ENCODE results near the gene VAMP4.
"Not testable (repeated sequence)": the region's sequence is repeated elsewhere in the genome, so short reads cannot be mapped to it uniquely, and the experiment has no call there.

Gene VAMP4

DNA sequence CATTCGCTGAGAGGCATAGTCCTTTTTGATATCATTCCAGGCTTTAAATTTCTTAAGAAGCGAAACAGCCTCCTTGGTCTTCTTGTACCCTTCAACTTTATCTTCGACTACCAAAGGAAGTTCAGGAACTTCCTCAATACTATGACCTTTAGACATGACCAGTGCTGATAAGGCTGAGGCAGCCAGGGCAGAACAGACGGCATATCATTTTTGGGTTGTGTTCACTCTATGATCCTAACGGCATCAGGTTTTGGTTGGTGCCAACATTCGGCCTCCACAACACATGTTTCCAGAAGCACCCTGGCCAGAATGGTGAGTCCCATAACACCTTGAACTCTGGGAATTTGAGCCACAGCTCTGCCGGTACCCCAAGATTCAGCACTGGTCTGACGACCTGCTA lies 58.0 kb downstream of the VAMP4 start:
- no peak for DNase-seq

DNA sequence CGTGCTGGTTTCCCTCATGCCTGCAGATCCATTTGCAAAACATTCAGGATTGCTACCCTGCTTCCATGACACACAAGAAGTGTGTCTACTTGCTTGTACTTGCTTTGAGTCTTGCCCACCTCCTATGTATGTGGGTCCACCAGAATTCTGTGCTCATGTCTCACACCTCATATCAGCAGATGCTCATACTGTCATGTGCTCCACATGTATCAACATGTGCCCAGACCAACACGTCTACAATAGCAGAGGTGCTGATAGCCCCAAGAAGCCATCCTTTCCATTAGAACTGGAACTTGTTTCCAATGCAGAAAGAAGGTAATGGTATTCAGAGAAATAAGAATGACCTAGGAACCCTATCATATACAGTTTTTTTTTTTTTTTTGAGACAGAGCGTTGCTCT lies 61.5 kb downstream of the VAMP4 start:
- no peak for DNase-seq

DNA sequence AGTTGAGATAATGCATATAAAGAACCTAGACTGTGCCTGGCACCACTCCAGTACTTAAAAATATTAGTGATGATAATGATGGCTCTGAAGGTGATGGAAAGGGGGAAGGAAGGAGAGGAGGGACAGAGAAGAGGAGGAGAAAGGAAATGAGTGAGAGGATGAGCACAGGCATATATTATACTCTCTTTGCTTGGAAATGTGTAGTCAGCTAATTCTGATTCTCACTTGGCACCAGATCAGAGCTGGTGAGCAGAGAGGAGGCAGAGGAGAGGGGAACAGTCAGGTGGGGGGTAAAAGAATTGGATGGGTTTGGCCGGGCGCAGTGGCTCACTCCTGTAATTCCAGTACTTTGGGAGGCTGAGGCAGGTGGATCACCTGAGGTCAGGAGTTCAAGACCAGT lies 65.0 kb downstream of the VAMP4 start:
- no peak for DNase-seq

DNA sequence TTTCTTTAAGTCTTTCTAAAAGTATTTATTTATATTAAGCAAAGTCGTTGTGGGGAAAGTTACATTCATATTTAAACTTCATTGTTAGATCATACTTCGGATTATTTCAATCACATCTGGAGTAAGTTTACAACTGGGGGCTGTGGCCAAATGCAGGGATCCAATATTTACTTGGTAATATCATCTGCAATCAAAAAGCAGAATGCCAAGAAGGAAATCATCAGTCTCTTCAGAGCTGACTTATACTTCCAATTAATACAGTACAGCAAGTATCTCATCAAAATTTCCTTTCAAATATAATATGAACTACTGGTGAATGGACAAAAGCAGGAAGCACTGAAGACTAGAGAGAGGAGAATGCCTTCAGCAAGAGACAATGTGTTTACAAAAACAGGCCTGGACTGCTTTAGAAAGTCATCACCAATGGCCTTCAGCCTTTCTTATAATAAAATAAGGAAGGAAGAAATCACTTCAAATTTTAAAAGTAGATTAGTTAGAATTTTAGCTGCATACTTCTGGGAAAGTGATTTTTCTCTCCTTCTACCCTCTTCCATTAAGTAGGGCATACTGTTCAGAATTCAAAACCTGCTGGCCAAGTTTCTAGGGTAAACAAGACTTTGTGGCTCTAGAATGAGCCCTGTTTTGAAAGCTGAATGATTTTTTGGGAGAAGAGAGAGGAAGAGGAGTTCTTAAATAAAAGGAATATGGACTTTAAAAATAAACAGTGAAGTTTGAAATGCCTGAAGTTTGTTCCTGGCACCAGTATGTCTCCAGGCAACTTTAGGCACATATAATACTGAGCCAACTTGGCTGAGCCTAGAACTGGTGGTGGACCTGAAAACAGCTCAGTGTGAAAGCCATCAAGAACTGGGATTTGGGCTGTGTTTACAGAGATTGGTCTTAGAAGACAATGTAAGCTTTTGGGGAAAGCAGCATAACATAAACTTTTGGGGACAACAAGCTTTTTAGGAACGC lies 67.1 kb downstream of the VAMP4 start:
- no peak for DNase-seq

DNA sequence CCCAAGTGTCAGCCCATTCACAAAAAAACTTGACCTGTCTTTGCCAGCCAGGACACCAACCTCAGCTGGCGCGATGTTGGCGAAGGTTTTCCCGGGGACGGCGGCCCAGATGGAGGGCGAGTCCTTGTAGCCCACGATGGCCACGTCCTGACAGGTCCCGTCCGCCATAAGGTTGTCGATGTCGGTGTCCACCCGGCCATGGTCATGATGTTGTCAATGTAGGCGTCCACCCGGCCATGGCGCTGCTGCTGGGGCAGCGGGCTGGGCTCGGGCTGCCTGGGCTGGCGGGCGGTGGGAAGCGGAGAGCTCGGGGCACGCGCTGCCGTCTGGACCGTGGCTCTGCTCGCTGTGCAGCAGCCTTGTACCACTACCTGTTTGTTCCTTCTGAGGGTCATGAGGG lies 71.1 kb downstream of the VAMP4 start:
- no peak for DNase-seq

DNA sequence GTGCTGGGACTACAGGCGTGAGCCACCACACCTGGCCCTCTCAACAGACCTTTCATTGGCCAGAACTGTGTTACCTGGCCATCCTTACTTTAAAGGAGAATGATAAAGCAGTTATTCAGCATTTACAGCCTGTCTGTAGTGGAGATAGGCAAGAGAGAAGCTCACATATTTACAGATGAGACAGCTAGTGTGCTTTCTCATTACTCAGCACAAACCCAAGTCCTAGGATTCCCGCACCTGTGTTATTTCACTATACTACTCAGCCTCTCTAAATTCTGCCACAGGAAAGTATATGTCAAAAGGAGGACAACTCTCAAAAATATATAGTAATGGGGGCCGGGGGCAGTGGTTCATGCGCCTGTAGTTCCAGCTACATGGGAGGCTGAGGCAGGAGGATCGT lies 73.5 kb downstream of the VAMP4 start:
- DNase-seq, result no peak

DNA sequence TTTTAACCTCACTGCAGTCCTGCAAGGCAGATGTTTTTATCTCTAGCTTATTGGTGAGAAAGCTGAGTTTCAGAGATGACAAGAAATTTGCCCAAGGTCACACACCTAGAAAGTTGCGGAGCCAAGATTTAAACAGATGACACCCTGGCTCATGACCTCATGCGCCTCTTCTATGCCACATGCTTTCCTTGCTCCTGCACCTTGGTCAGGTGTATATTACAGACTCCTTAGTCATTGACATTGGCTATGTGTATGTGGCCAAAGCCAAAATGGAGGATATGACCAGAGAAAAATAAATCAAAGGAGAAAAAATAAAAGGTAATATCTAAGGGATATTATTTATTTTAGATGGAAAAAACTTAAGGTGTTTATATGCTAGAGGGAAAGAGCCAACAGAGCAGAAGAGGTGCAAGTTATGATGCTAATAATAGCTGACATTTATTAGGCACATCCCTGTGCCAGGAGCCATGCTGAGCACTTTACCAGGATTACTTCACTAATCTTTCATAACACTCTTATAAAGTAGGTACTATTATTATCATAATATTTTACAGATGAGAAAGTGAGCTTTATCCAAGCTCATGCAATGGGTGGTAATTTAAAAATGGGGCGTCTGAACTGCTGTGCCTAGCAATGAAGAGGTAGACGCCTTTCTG lies 75.6 kb downstream of the VAMP4 start:
- no peak for DNase-seq

DNA sequence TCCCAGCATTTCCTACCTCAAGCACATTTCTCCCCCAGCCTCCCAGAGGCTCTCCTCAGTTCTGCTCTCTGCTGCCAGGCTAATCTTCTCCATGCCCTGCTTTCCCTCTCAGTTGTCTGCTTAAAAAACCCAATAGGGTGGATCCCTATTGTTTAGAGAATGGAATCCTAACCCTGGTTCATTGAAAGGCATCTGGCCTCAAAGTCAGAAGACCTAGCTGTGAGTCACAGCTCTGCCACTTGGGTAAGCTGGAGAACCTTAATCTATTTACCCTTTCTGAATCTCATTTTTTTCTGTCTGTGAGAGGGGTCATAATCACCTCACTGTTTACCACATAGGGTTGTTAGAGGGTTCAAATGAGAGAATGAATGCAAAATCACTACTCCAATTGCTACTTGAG lies 76.9 kb downstream of the VAMP4 start:
- no peak for DNase-seq

DNA sequence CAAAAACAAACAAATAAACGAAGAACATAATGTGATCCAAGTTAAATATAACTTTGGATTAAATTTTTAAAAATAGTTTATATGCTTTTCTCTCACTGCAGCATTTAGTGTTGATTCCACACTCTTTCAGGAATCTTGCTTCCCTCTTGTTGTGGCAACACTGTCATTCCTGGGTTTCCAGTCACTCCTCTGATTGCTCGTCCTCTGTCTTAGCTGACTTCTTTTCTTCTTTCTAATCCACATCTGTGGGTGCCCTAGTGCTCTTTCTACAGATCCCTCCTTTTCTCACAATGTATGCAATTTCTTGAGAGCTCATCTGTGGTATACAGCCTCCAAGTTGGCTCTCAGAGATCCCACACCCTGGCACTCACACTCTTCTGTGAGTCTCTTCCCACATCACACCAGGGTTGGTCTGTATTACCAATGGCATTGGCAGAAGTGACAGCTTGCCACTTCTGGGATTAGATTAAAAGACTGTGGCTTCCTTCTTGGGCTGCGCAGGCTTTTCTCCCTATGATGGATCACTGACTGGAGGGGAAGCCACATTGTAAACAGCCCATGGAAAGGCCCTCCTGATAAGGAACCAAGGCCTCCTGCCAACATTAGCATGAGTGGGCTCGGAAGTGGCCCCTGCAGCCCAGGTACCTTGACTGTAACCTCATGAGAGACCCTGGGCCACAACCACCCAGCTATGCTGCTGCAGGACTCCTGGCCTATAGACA lies 77.8 kb downstream of the VAMP4 start:
- peak; percentile 17 to 27 for DNase-seq

DNA sequence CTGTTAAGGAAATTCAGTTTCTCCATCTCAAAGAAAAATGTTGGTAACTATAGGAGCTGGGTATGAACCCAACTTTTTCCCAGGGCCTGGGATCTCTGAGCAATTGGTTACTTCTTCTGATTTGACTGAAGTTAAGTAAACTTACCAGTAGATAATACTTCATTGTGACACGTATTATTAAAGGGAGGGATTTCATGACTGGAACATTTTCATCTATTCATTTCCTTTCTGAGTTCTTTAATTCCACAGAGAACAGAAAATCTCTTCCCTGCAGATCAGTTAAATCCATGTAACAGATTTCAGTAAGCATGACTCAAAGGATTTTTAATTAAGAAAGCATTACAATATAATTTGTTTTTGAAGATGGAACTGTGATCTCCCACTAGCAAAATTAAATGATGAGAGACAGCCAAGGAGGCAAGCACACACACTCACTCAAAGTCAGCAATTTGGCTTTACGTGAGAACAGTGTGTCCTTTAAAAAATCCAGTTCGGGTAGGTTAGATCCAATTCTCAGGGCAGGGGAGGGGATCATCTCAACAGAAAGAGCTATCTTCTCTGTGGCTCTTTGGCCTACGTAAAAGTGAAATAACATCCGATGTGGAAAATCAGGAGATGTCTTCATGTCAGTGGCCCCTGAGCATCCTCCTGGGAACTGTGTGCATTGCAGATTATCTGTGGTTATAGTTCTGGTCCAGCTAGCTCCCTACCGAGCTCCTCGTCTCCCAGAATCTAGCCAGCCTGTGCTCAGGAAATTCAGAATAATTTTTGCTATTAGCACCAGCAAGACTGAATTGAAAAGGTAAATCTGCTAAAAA lies 78.6 kb downstream of the VAMP4 start:
- no peak for DNase-seq

DNA sequence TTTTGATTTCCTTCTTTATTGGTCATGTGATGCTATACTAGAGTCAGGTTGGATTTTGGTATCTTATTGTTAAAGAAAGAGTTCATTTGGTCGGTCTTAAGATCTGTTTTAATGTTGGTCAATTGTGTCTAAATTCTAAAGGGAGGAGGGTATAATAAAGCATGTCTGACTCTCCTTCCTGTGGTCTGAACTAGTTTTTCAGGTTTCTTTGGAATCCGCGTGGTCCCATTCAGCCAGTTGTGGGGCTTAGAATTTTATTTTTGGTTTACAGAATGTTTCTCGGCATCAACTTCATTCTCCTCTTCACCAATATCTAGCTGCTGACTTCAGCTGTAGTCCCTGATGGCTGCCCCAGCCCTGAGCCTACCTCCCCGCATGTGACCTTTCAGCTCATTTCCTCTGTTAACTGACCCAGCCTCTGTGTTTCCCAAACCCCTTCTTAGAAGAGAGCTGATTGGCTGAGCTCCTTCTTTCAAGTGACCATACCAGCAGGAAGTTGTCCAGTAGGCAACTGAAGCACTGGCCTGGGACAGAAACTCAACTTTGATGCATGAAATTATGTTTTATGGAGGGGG lies 80.7 kb downstream of the VAMP4 start:
- DNase-seq, result no peak

DNA sequence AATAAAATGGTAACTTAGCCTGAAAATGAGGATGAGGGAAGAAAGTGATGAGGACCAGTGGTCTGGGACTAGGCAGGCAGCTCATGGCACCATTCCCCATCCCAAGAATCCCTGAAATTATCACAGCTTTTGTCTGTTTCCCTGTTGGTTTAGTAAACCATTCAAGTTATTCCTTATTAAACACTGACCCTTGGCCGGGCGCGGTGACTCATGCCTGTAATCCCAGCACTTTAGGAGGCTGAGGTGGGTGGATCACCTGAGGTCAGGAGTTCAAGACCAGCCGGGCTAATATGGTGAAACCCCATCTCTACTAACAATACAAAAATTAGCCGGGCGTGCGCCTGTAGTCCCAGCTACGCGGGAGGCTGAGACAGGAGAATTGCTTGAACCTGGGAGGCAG lies 85.7 kb downstream of the VAMP4 start:
- DNase-seq, result not testable (repeated sequence)

DNA sequence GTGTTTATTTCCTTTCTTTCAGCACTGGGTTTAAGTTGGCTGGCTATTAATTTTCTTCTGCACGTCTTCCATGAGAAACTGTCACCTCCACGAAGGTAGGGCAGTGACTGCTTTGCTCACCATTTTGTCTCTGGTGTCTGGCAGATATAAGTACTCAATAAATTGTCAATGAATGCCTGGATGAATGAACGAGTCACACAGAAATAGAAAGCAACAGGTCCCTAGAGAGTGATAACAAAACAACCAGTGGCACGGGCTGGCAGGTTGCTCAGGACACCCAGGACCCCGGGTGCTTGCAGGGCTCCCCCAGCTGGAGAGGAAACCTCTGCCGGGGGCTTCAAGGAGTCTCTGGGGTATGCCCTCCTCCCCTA lies 86.1 kb downstream of the VAMP4 start:
- no peak for DNase-seq

DNA sequence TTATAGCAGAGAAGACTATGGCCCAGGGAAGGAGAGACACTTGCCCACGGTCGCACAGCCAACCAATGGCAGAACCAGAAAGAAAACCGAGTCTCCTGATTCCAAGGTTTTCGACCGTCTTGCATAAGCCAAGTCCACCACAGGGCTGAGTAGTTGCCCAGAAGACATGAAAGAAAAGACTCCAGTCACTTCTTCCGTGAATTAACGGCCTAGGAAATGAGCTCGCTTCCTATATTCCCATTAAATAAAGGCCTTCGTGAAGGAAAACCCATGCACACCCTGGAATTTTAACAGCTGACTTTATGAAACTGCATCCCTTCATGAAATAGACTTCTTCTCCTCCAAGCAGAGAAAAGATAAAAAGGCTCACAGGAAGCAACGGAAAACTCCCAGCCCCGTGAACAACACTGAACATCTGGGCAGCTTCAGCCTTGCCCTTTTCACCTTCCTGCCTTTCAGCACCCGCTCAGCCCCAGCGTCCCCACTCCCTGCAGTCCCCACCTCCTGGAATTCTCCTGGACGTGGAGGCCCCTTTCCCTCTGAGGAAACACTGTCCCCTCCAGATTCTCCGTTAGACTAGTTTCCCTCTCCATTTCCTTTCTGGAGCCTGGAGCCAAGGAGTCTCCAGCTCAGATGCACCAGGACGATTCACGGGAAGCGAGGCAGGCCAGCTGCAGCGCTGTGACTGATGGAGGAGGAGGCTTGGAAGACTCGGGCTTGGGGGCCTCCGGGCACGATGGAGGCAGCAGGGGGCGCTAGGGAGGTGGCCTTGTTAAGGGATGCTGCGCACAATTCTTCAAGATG lies 86.7 kb downstream of the VAMP4 start:
- no peak for DNase-seq

DNA sequence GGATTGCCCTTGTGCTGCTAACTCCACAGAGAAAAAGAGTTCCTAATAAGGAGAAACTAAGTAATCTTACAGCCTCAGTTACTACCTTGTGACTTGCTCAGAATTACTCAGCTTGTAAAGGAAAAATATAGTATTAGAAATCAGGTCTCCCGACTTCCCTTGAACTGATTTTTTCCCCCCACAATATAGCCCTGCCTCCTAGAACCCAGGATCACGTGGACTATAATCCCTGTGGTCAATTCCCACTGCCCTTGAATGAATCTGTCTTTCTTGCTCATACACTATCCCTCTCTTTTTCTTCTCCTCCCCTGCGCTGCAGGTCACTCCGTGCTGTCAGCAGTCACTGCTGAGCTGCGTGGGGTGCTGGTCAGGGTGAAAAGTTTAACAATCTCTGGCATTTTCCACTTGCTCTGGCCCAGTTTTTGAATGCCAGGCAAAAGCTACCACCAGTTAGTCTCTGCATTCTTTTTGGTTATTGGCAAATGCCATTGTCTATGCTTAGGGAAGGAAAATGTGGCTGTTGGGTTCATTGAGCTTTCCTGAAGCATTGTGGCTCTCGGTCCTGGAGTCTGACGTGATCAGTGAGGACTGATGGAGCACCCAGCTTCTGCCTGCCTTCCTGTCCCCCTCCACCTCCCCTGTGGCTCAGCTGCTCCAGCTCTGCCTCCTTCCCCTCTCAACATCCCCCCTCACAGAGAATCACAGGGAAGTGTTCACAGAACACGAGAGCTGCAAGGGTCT lies 87.5 kb downstream of the VAMP4 start:
- no peak for DNase-seq

DNA sequence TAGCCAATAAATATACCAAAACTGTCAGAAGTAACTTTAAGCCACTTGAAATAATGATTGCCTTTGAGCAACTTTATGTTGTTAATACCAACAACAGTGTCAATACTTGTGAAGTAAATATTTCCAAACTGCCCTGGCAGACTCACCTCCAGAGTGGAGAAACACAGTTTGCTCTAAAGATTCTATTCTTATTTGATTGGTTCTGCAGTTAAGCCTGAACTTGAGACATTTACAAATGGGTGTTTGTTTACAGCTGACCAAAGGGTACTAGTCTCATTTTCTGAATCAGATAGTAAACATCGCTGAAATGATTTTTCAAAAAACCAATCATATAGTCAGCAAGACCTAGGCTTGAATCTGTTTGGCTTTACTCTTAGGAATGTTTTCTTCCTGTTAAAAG lies 88.1 kb downstream of the VAMP4 start:
- no peak for DNase-seq

DNA sequence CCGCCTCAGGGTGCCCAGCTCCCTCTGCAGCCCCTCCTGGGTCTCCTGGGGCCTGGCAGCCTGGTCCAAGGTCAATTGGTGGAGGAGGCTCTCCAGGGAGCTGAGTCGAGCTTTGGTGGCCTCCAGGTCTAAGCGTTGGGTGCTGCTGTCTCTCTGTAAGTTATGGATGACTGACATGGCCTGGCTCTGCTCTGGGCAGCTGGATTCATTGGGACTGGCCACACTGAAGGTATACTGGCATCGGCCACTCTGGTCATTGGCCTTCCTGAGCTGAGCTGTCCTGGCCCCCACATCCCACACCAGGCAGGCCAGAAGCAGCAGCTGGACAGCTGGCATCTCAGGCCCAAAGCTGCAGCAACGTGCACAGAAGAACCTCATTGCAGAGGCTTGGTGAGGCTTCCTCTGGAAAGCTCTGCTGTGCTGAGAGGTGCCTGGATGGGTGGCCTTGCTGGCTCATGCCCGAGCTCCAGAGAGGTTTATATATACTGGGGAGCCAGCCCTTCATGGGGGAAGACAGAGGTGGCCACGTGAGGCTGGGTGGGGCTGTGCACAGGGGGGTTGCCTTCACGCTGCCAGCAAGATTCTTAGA lies 89.5 kb downstream of the VAMP4 start, which contains the start of gene MYOC:
MYOC (minus strand) TSS at position 455 of the 589 bp plus-strand sequence; CDS start at position 378, 77 bp downstream.
- no peak for DNase-seq
